H1 (cell line): ENCODE data around the gene ZBTB42. TPM values are rescaled to one million over a fixed set of nuclear protein-coding genes. Genes with fewer than 3 reads are reported as not detected.

Source experiments
- CTCF ChIA-PET: fragments of 300-600 bp; sonication (Branson Sonifier 250); formaldehyde crosslinking; loops from one replicate; lab custom pipeline; 2021; ENCODE audit not compliant: partially characterized antibody; lab: Charles Lee
- POLR2A ChIA-PET: fragments of 300-600 bp; sonication (Branson Sonifier 250); formaldehyde crosslinking; loops from one replicate; lab custom pipeline; 2021; ENCODE audit warnings: inconsistent platforms; ENCODE audit not compliant: partially characterized antibody; lab: Charles Lee
- DNase-seq, 2 experiments: peaks; one replicate each; pipeline versions ENCODE4 v3.0.0 to v3.0.0-alpha.2; 2010 to 2022; ENCODE audit warnings: low spot score in 2 of 2, low read depth in 1 of 2, mixed read lengths in 1 of 2
- FAIRE-seq: peaks from 2 replicates; lab custom pipeline; 2011; peaks lifted over from hg19 to GRCh38; lab: Jason Lieb, UNC
- H2AFZ ChIP-seq: 2 replicates; pipeline ENCODE4 v1.8.1; 2012; ENCODE audit warnings: low read length, inconsistent platforms
- H2AK5ac ChIP-seq: 2 replicates; pipeline ENCODE4 v1.6.1; 2013; ENCODE audit warnings: low read depth, low read length
- H2BK120ac ChIP-seq: replicated peaks from 2 replicates; pipeline ENCODE3; 2013; ENCODE audit warnings: low read depth, low read length, inconsistent platforms
- H2BK12ac ChIP-seq: 2 replicates; pipeline ENCODE4 v1.6.1; 2013; ENCODE audit warnings: low read depth, low read length
- H2BK15ac ChIP-seq: 2 replicates; pipeline ENCODE4 v1.6.1; 2013; ENCODE audit warnings: low read length
- H2BK20ac ChIP-seq: 2 replicates; pipeline ENCODE4 v1.6.1; 2013; ENCODE audit warnings: low read length
- H2BK5ac ChIP-seq: 2 replicates; pipeline ENCODE4 v1.6.1; 2013; ENCODE audit warnings: low read depth, low read length
- H3K14ac ChIP-seq: 2 replicates; pipeline ENCODE4 v1.6.1; 2013; ENCODE audit warnings: inconsistent platforms; ENCODE audit not compliant: insufficient read length
- H3K18ac ChIP-seq: 2 replicates; pipeline ENCODE4 v1.6.1; 2013; ENCODE audit warnings: low read length; ENCODE audit errors: extremely low read depth
- H3K23ac ChIP-seq: 2 replicates; pipeline ENCODE4 v1.6.1; 2013; ENCODE audit warnings: inconsistent platforms; ENCODE audit not compliant: insufficient read length
- H3K23me2 ChIP-seq: 2 replicates; pipeline ENCODE4 v1.6.1; 2013; ENCODE audit warnings: low read depth, low read length
- H3K27ac ChIP-seq: 2 replicates; pipeline ENCODE4 v1.6.1; 2011; ENCODE audit warnings: low read depth, low read length, inconsistent platforms
- H3K27me3 ChIP-seq, 4 experiments: replicated peaks in 1 of 4; 1 replicate in 1 of 4; 2 replicates in 3 of 4; pipeline versions ENCODE4 v1.6.1 to v1.8.1; 2011 to 2013; ENCODE audit warnings: low read length in 3 of 4, mild to moderate bottlenecking in 3 of 4, inconsistent platforms in 2 of 4, mixed read lengths in 2 of 4, moderate library complexity in 1 of 4; ENCODE audit not compliant: control insufficient read depth in 3 of 4, insufficient read depth in 3 of 4; ENCODE audit errors: extremely low read depth in 1 of 4
- H3K36me3 ChIP-seq, 4 experiments: 2 replicates each; pipeline versions ENCODE4 v1.6.1 to v1.8.1; 2011 to 2013; ENCODE audit warnings: mild to moderate bottlenecking in 4 of 4, low read length in 3 of 4, moderate library complexity in 2 of 4, control low read depth in 1 of 4, inconsistent platforms in 1 of 4; ENCODE audit not compliant: insufficient read depth in 4 of 4, control insufficient read depth in 2 of 4
- H3K4ac ChIP-seq: replicated peaks from 2 replicates; pipeline ENCODE3; 2013; ENCODE audit warnings: low read length, low read depth, mixed read lengths, inconsistent platforms; ENCODE audit not compliant: insufficient read length
- H3K4me1 ChIP-seq, 4 experiments: replicated peaks in 1 of 4; 1 replicate in 1 of 4; 2 replicates in 3 of 4; pipeline versions ENCODE4 v1.6.1 to v1.8.1; 2011 to 2013; ENCODE audit warnings: low read length in 3 of 4, inconsistent platforms in 2 of 4, mixed read lengths in 1 of 4; ENCODE audit not compliant: insufficient read depth in 4 of 4, control insufficient read depth in 3 of 4
- H3K4me2 ChIP-seq, 2 experiments: 2 replicates each; pipeline versions ENCODE4 v1.6.1 to v1.8.1; 2011 to 2013; ENCODE audit warnings: low read depth in 2 of 2, low read length in 2 of 2, control low read depth in 1 of 2, inconsistent platforms in 1 of 2, mild to moderate bottlenecking in 1 of 2; ENCODE audit not compliant: insufficient read depth in 1 of 2
- H3K4me3 ChIP-seq, 4 experiments: fragments of 200-600, 300-600 bp in 1 of 4; sonication (generic), shearing (Covaris generic), sonication (Bioruptor Twin) in 1 of 4; 2 replicates each; pipeline versions ENCODE4 v1.5.1 to v1.8.1; 2011 to 2016; ENCODE audit warnings: low read length in 4 of 4, low read depth in 3 of 4, control low read depth in 2 of 4, inconsistent platforms in 2 of 4, mild to moderate bottlenecking in 2 of 4, mixed read lengths in 1 of 4, moderate library complexity in 1 of 4; ENCODE audit not compliant: insufficient read depth in 2 of 4; ENCODE audit errors: extremely low read depth in 1 of 4
- H3K56ac ChIP-seq: replicated peaks from 2 replicates; pipeline ENCODE3; 2013; ENCODE audit warnings: low read depth, mild to moderate bottlenecking, mixed read lengths, low read length, inconsistent platforms; ENCODE audit not compliant: insufficient read length
- H3K79me1 ChIP-seq: 2 replicates; pipeline ENCODE4 v1.6.1; 2013; ENCODE audit warnings: low read depth, low read length, control low read depth
- H3K79me2 ChIP-seq, 2 experiments: 2 replicates each; pipeline versions ENCODE4 v1.6.1 to v1.8.1; 2012 to 2013; ENCODE audit warnings: low read length in 2 of 2, mild to moderate bottlenecking in 2 of 2, inconsistent platforms in 1 of 2; ENCODE audit not compliant: insufficient read depth in 2 of 2, control insufficient read depth in 1 of 2
- H3K9ac ChIP-seq, 4 experiments: replicated peaks in 1 of 4; 1 replicate in 1 of 4; 2 replicates in 3 of 4; pipeline versions ENCODE4 v1.6.1 to v1.8.1; 2011 to 2013; ENCODE audit warnings: low read depth in 3 of 4, low read length in 3 of 4, control low read depth in 2 of 4, mild to moderate bottlenecking in 2 of 4, moderate library complexity in 2 of 4, inconsistent platforms in 1 of 4; ENCODE audit errors: extremely low read depth in 1 of 4
- H3K9me3 ChIP-seq, 2 experiments: 2 replicates each; pipeline versions ENCODE4 v1.6.1 to v1.8.1; 2012 to 2013; ENCODE audit warnings: mild to moderate bottlenecking in 2 of 2, moderate library complexity in 2 of 2, control low read depth in 1 of 2, inconsistent platforms in 1 of 2, low read depth in 1 of 2, low read length in 1 of 2, mixed read lengths in 1 of 2; ENCODE audit not compliant: insufficient read depth in 2 of 2
- H4K20me1 ChIP-seq, 2 experiments: replicated peaks in 1 of 2; 2 replicates each; pipeline versions ENCODE3 to v1.8.1; 2011 to 2013; ENCODE audit warnings: inconsistent platforms in 2 of 2, low read length in 2 of 2, mild to moderate bottlenecking in 1 of 2; ENCODE audit not compliant: insufficient read depth in 2 of 2, control insufficient read depth in 1 of 2
- H4K5ac ChIP-seq: 2 replicates; pipeline ENCODE4 v1.6.1; 2013; ENCODE audit warnings: low read length, low read depth, mixed read lengths, inconsistent platforms; ENCODE audit not compliant: insufficient read length
- H4K8ac ChIP-seq: 2 replicates; pipeline ENCODE4 v1.8.0; 2013; ENCODE audit warnings: mild to moderate bottlenecking, moderate library complexity, low read length, inconsistent platforms; ENCODE audit not compliant: insufficient read depth; ENCODE audit errors: extremely low read depth
- H4K91ac ChIP-seq: replicated peaks from 2 replicates; pipeline ENCODE3; 2013; ENCODE audit warnings: low read length, mixed read lengths, inconsistent platforms; ENCODE audit not compliant: insufficient read length
- ASH2L ChIP-seq: fragments of 200-600, 300-600 bp; sonication (generic); IDR thresholded peaks from one replicate; pipeline ENCODE4 v1.7.1; 2017; ENCODE audit warnings: low read length
- BCL11A ChIP-seq, 2 experiments: IDR thresholded peaks; one replicate each; pipeline ENCODE4 v1.6.1; 2011; ENCODE audit warnings: low read depth in 2 of 2, low read length in 2 of 2, mild to moderate bottlenecking in 2 of 2
- POU5F1 ChIP-seq: IDR thresholded peaks from 2 replicates; pipeline ENCODE4 v1.6.1; 2011; ENCODE audit warnings: low read depth, mild to moderate bottlenecking, low read length, moderate library complexity
- RFX5 ChIP-seq: IDR thresholded peaks from 2 replicates; pipeline ENCODE4 v1.6.1; 2011; ENCODE audit warnings: low read depth, low read length, improper control_type of control experiment, borderline replicate concordance
- RXRA ChIP-seq: IDR thresholded peaks from 2 replicates; pipeline ENCODE4 v1.6.1; 2011; ENCODE audit warnings: low read depth, mild to moderate bottlenecking, low read length, moderate library complexity; ENCODE audit not compliant: insufficient read depth
- SIX5 ChIP-seq: IDR thresholded peaks from 2 replicates; pipeline ENCODE4 v1.6.1; 2011; ENCODE audit warnings: mild to moderate bottlenecking, low read depth, low read length
- SP1 ChIP-seq: IDR thresholded peaks from 2 replicates; pipeline ENCODE4 v1.6.1; 2011; ENCODE audit warnings: low read depth, low read length
- SP2 ChIP-seq: IDR thresholded peaks from 2 replicates; pipeline ENCODE4 v1.6.1; 2012; ENCODE audit warnings: mild to moderate bottlenecking, low read length, inconsistent platforms
- SP4 ChIP-seq: IDR thresholded peaks from 2 replicates; pipeline ENCODE4 v1.6.1; 2012; ENCODE audit warnings: low read length, inconsistent platforms
- WGBS, 2 experiments: shearing (Covaris generic) in 1 of 2; methylation state at CpG; one replicate each; pipeline versions ENCODE4 v1.1.6 to v1.1.7; 2013 to 2015; ENCODE audit warnings: low lambda C conversion rate in 2 of 2, mixed read lengths in 2 of 2, inconsistent platforms in 1 of 2, low coverage in 1 of 2, missing lambda C conversion rate in 1 of 2; ENCODE audit not compliant: insufficient replicate concordance in 2 of 2, insufficient coverage in 1 of 2, insufficient read length in 1 of 2; ENCODE audit errors: extremely low coverage in 1 of 2, missing lambda C conversion rate in 1 of 2; 5-methylcytosine and 5-hydroxymethylcytosine counted together
- polyA plus RNA-seq, 7 experiments: library from polyadenylated mRNA; depleted of rRNA in 3 of 7; stranded (reverse) in 5 of 7; unstranded in 2 of 7; fragments of >200 nt in 5 of 7; fragments of 200-250 nt in 2 of 7; gene quantifications; 1 replicate in 5 of 7; 2 replicates in 1 of 7; 4 replicates in 1 of 7; pipeline versions ENCODE4 v1.2.1 to v1.2.3, GENCODE V29; 2011 to 2013; ENCODE audit warnings: missing spikeins in 2 of 7, mixed read lengths in 2 of 7
- total RNA-seq: library from RNA; stranded (reverse); fragmentation: NEBNext Ultra II Directional; extraction: Animal tissue kit (Norgen Biotek cat#: 25700); gene quantifications from 2 replicates; pipeline ENCODE4 v1.2.1, GENCODE V29; 2021
- TF ChIP-seq, protein P1 (sequence below): IDR thresholded peaks from 2 replicates; pipeline ENCODE4 v1.6.1; 2011; ENCODE audit warnings: low read depth, mild to moderate bottlenecking, low read length; ENCODE audit not compliant: insufficient read depth
- TF ChIP-seq, protein P2 (sequence below), 3 experiments: IDR thresholded peaks; 1 replicate in 2 of 3; 2 replicates in 1 of 3; pipeline versions ENCODE4 v1.5.1 to v1.6.1; 2011; ENCODE audit warnings: low read length in 3 of 3, mild to moderate bottlenecking in 3 of 3, inconsistent platforms in 2 of 3, low read depth in 1 of 3, moderate library complexity in 1 of 3; ENCODE audit not compliant: insufficient read depth in 1 of 3; ENCODE audit errors: control extremely low read depth in 1 of 3

Gene ZBTB42
- total and polyA plus RNA-seq, 2 of the 8 experiments (the other 6 are each of a cell fraction or from before 2014, with no cell fraction given) = 2.8 to 3.1 TPM

DNA sequence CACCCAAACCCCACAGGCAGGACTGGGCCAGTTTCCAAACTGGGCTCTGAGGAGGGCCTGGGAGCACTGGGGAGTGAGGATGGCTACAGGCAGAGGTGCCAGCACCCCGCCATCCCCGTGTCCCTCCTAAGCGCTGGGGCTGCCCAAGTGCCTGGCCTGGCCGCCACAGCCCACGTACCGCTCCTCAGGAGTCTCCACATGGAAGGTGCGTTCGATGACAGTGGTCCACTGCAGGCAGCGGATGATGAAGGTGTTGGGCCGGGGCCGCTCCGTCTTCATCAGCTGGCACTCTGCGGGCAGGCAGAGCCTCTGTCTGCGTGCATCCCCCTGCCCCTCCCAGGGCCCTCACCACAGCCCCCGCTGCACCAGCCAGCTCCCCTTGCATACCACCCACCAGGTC is 24.4 kb upstream of the ZBTB42 start:
- Histone ChIP-seq H3K23me2 (no peaks in the 10 kb centered on the region), H3K18ac (no peak overlapping the region), H3K23ac (no peak overlapping the region), H3K36me3 (peaks cover 0 to 22% (median 7%) of the 10 kb centered on the region in 4 experiments; a peak in 6 of 8 replicates), H3K27ac (no peak overlapping the region), H2AK5ac (no peak overlapping the region), H3K27me3 (no peaks in the 10 kb centered on the region), H4K20me1 (peaks cover 8 to 22% of the 10 kb centered on the region in 2 experiments), H2BK15ac (no peak overlapping the region), H3K4me1 (no peaks in the 10 kb centered on the region), H3K4ac (no peak overlapping the region), H3K56ac (no peak overlapping the region), H2AFZ (no peak overlapping the region), H3K79me2 (no peaks in the 10 kb centered on the region), H3K79me1 (no peaks in the 10 kb centered on the region), H2BK120ac (no peak overlapping the region), H2BK20ac (no peak overlapping the region), H2BK5ac (no peak overlapping the region), H4K8ac (peak overlapping the region; percentile 51; the same call in 1 of the 2 replicates), H3K9me3 (peaks cover 5 to 10% of the 10 kb centered on the region in 2 experiments; a peak in 2 of 4 replicates), H2BK12ac (no peak overlapping the region), H4K5ac (no peak overlapping the region), H3K9ac (no peak overlapping the region), H3K14ac (no peak overlapping the region), H4K91ac (no peak overlapping the region), H3K4me3 (no peak overlapping the region), H3K4me2 (no peak overlapping the region)
- TF ChIP-seq SIX5 = no peak
- TF ChIP-seq BCL11A (IDR thresholded peaks at IDR 0.05; ENCODE audit: low read depth in 2 of 2, low read length in 2 of 2) = no peak
- no peak for TF ChIP-seq RXRA
- no peak for TF ChIP-seq ASH2L
- no peak for TF ChIP-seq SP2
- no peak for TF ChIP-seq POU5F1
- TF ChIP-seq, protein P1, sequence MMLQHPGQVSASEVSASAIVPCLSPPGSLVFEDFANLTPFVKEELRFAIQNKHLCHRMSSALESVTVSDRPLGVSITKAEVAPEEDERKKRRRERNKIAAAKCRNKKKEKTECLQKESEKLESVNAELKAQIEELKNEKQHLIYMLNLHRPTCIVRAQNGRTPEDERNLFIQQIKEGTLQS = no peak
- TF ChIP-seq SP1 = no peak
- TF ChIP-seq RFX5 = no peak
- TF ChIP-seq, protein P2, sequence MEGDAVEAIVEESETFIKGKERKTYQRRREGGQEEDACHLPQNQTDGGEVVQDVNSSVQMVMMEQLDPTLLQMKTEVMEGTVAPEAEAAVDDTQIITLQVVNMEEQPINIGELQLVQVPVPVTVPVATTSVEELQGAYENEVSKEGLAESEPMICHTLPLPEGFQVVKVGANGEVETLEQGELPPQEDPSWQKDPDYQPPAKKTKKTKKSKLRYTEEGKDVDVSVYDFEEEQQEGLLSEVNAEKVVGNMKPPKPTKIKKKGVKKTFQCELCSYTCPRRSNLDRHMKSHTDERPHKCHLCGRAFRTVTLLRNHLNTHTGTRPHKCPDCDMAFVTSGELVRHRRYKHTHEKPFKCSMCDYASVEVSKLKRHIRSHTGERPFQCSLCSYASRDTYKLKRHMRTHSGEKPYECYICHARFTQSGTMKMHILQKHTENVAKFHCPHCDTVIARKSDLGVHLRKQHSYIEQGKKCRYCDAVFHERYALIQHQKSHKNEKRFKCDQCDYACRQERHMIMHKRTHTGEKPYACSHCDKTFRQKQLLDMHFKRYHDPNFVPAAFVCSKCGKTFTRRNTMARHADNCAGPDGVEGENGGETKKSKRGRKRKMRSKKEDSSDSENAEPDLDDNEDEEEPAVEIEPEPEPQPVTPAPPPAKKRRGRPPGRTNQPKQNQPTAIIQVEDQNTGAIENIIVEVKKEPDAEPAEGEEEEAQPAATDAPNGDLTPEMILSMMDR (IDR thresholded peaks at IDR 0.05; ENCODE audit: control extremely low read depth in 1 of 3, insufficient read depth in 1 of 3, low read depth in 1 of 3, low read length in 3 of 3) = no peak
- no peak for TF ChIP-seq SP4
- CTCF ChIA-PET = interaction anchor here (1.7 kb wide), 1 partner anchor 16 kb away, joined by 5 read pairs; no protein-coding TSS in a partner anchor
- POLR2A ChIA-PET = interaction anchor here (0.9 to 1.2 kb wide), 2 partner anchors 10 to 18 kb away, joined by 3 to 4 read pairs; no protein-coding TSS in a partner anchor
- no peak for FAIRE-seq
- 88% methylated on average over 10 of the region's 15 CpGs; no CpG with 5 or more reads in 1 of the 2 experiments for WGBS, 2 experiments
- no peak for DNase-seq
